Measurements from ENCODE around the gene CIDEC. TPM values are rescaled to one million over a fixed set of nuclear protein-coding genes. Genes with fewer than 3 reads are reported as not detected.
"Not testable (repeated sequence)": the region's sequence is repeated elsewhere in the genome, so short reads cannot be mapped to it uniquely, and the experiment has no call there.

Gene CIDEC
- total RNA-seq, 1 donor from 2014 or later = 0.60 TPM

GRCh38 chr3:9884555-9885165 is 4.6 kb upstream of the CIDEC start:
- peak overlapping the region; percentile 59 for H3K4me3 Mint-ChIP-seq
- TF ChIP-seq CTCF (conservative IDR thresholded peaks at IDR 0.05) = no peak
- H3K27me3 Mint-ChIP-seq = no peaks in the 10 kb centered on the region
- no peak for DNase-seq (ENCODE audit: extremely low spot score, unreplicated experiment)
- H3K36me3 Mint-ChIP-seq = no peaks in the 10 kb centered on the region
- H3K9me3 Mint-ChIP-seq = no peaks in the 10 kb centered on the region
- H3K27ac Mint-ChIP-seq = peak overlapping the region; percentile 82
- no peaks in the 10 kb centered on the region for H3K4me1 Mint-ChIP-seq (ENCODE audit: unreplicated experiment)

- Mint-ChIP-seq H3K36me3 (no peaks in the 10 kb centered on the region), H3K4me1 (ENCODE audit: unreplicated experiment) (no peaks in the 10 kb centered on the region), H3K9me3 (no peaks in the 10 kb centered on the region), H3K27ac (peak overlapping the region; percentile 82), H3K4me3 (peak overlapping the region; percentile 59), H3K27me3 (no peaks in the 10 kb centered on the region)
- no peak for DNase-seq (ENCODE audit: extremely low spot score, unreplicated experiment)
- TF ChIP-seq CTCF (conservative IDR thresholded peaks at IDR 0.05) = no peak
Observed at GRCh38 chr3:9883706-9884554, 3.9 kb upstream of the CIDEC start.

GRCh38 chr3:9881441-9881840 is 1.4 kb upstream of the CIDEC start:
- DNase-seq (ENCODE audit: extremely low spot score, unreplicated experiment) = no peak
- no peak overlapping the region for H3K27ac Mint-ChIP-seq
- no peaks in the 10 kb centered on the region for H3K36me3 Mint-ChIP-seq
- peaks cover 3% of the 10 kb centered on the region for H3K27me3 Mint-ChIP-seq
- TF ChIP-seq CTCF (conservative IDR thresholded peaks at IDR 0.05) = no peak
- no peaks in the 10 kb centered on the region for H3K4me1 Mint-ChIP-seq (ENCODE audit: unreplicated experiment)
- H3K4me3 Mint-ChIP-seq = no peak overlapping the region
- no peaks in the 10 kb centered on the region for H3K9me3 Mint-ChIP-seq

- no peak for DNase-seq (ENCODE audit: extremely low spot score, unreplicated experiment)
- no peaks in the 10 kb centered on the region for H3K9me3 Mint-ChIP-seq
- peak overlapping the region; percentile 26 for H3K27ac Mint-ChIP-seq
- peaks cover 3% of the 10 kb centered on the region for H3K27me3 Mint-ChIP-seq
- no peak for TF ChIP-seq CTCF (conservative IDR thresholded peaks at IDR 0.05)
- H3K4me1 Mint-ChIP-seq (ENCODE audit: unreplicated experiment) = peaks cover 11% of the 10 kb centered on the region
- no peaks in the 10 kb centered on the region for H3K36me3 Mint-ChIP-seq
- no peak overlapping the region for H3K4me3 Mint-ChIP-seq
Observed at GRCh38 chr3:9878700-9879099, 1.4 kb downstream of the CIDEC start.

- no peak for DNase-seq (ENCODE audit: extremely low spot score, unreplicated experiment)
- no peaks in the 10 kb centered on the region for H3K9me3 Mint-ChIP-seq
- no peak overlapping the region for H3K27ac Mint-ChIP-seq
- no peaks in the 10 kb centered on the region for H3K36me3 Mint-ChIP-seq
- H3K4me3 Mint-ChIP-seq = no peak overlapping the region
- H3K27me3 Mint-ChIP-seq = peaks cover 3% of the 10 kb centered on the region
- H3K4me1 Mint-ChIP-seq (ENCODE audit: unreplicated experiment) = peaks cover 16% of the 10 kb centered on the region
- TF ChIP-seq CTCF (conservative IDR thresholded peaks at IDR 0.05) = no peak
Observed at GRCh38 chr3:9876991-9877390, 3.1 kb downstream of the CIDEC start.

GRCh38 chr3:9876255-9876654 is 3.8 kb downstream of the CIDEC start:
- not testable (repeated sequence) for H3K27me3 Mint-ChIP-seq; H3K9me3 Mint-ChIP-seq; H3K27ac Mint-ChIP-seq; H3K36me3 Mint-ChIP-seq; DNase-seq (ENCODE audit: extremely low spot score, unreplicated experiment); H3K4me3 Mint-ChIP-seq
- H3K4me1 Mint-ChIP-seq (ENCODE audit: unreplicated experiment) = peaks cover 16% of the 10 kb centered on the region

All from type B pancreatic cell (in vitro differentiated cells).